H9 (cell line): Measurements from ENCODE around the gene SDR42E2. TPM values are rescaled to one million over a fixed set of nuclear protein-coding genes. Genes with fewer than 3 reads are reported as not detected.

Experiments used
- DNase-seq: peaks from one replicate; pipeline ENCODE4 v3.0.0-alpha.2; 2017
- H2AFZ ChIP-seq: one replicate; pipeline ENCODE4 v1.6.1; 2013; ENCODE audit warnings: mild to moderate bottlenecking, low read length, control low read depth, moderate library complexity
- H2AK5ac ChIP-seq: 2 replicates; pipeline ENCODE4 v1.6.1; 2013; ENCODE audit warnings: low read length, control low read depth, mixed read lengths; ENCODE audit not compliant: insufficient read length
- H2BK120ac ChIP-seq: one replicate; pipeline ENCODE4 v1.6.1; 2013; ENCODE audit warnings: low read depth, mild to moderate bottlenecking, low read length, control low read depth, inconsistent platforms; ENCODE audit not compliant: poor library complexity, severe bottlenecking
- H2BK12ac ChIP-seq: 2 replicates; pipeline ENCODE4 v1.6.1; 2013; ENCODE audit warnings: low read length, control low read depth, mixed read lengths, low read depth; ENCODE audit not compliant: insufficient read length
- H2BK15ac ChIP-seq: 2 replicates; pipeline ENCODE4 v1.6.1; 2013; ENCODE audit warnings: low read depth, low read length, control low read depth
- H2BK20ac ChIP-seq: one replicate; pipeline ENCODE4 v1.6.1; 2013; ENCODE audit warnings: low read depth, mild to moderate bottlenecking, low read length, control low read depth, inconsistent platforms; ENCODE audit not compliant: poor library complexity, severe bottlenecking
- H2BK5ac ChIP-seq: 2 replicates; pipeline ENCODE4 v1.6.1; 2013; ENCODE audit warnings: low read length, control low read depth, mixed read lengths; ENCODE audit not compliant: insufficient read length
- H3K14ac ChIP-seq: 2 replicates; pipeline ENCODE4 v1.6.1; 2013; ENCODE audit warnings: low read length, control low read depth; ENCODE audit not compliant: insufficient read depth
- H3K18ac ChIP-seq: 2 replicates; pipeline ENCODE4 v1.6.1; 2013; ENCODE audit warnings: low read depth, mild to moderate bottlenecking, mixed read lengths, low read length, control low read depth; ENCODE audit not compliant: insufficient read length
- H3K23ac ChIP-seq: 2 replicates; pipeline ENCODE4 v1.6.1; 2013; ENCODE audit warnings: low read length, control low read depth, mixed read lengths, low read depth; ENCODE audit not compliant: insufficient read length
- H3K23me2 ChIP-seq: 2 replicates; pipeline ENCODE4 v1.6.1; 2013; ENCODE audit warnings: low read depth, mild to moderate bottlenecking, mixed read lengths, low read length, control low read depth; ENCODE audit not compliant: insufficient read length, poor library complexity, severe bottlenecking
- H3K27ac ChIP-seq: 2 replicates; pipeline ENCODE4 v1.5.1; 2013; ENCODE audit warnings: low read length, control low read depth, mixed read lengths, low read depth; ENCODE audit not compliant: insufficient read length
- H3K27me3 ChIP-seq: 2 replicates; pipeline ENCODE4 v1.6.1; 2013; ENCODE audit warnings: low read length, control low read depth, inconsistent platforms; ENCODE audit not compliant: insufficient read depth
- H3K4ac ChIP-seq: 2 replicates; pipeline ENCODE4 v1.6.1; 2013; ENCODE audit warnings: low read depth, mild to moderate bottlenecking, control low read depth, inconsistent platforms, low read length, moderate library complexity
- H3K4me1 ChIP-seq: 2 replicates; pipeline ENCODE4 v1.6.1; 2013; ENCODE audit warnings: low read length, control low read depth, inconsistent platforms; ENCODE audit not compliant: insufficient read depth
- H3K4me2 ChIP-seq: 2 replicates; pipeline ENCODE4 v1.6.1; 2013; ENCODE audit warnings: low read length, control low read depth, mixed read lengths; ENCODE audit not compliant: insufficient read length, insufficient read depth
- H3K56ac ChIP-seq: 2 replicates; pipeline ENCODE4 v1.6.1; 2013; ENCODE audit warnings: low read depth, mild to moderate bottlenecking, mixed read lengths, low read length, control low read depth; ENCODE audit not compliant: insufficient read length
- H3K79me1 ChIP-seq: 2 replicates; pipeline ENCODE4 v1.6.1; 2013; ENCODE audit warnings: low read depth, mild to moderate bottlenecking, moderate library complexity, low read length, control low read depth, inconsistent platforms; ENCODE audit not compliant: insufficient read depth, poor library complexity, severe bottlenecking
- H3K79me2 ChIP-seq: 2 replicates; pipeline ENCODE4 v1.6.1; 2013; ENCODE audit warnings: low read length, control low read depth, inconsistent platforms; ENCODE audit not compliant: insufficient read depth
- H3K9ac ChIP-seq: 2 replicates; pipeline ENCODE4 v1.6.1; 2013; ENCODE audit warnings: low read length, control low read depth, mixed read lengths; ENCODE audit not compliant: insufficient read length; ENCODE audit errors: extremely low read depth
- H3K9me3 ChIP-seq: one replicate; pipeline ENCODE4 v1.6.1; 2013; ENCODE audit warnings: low read depth, low read length, inconsistent platforms; ENCODE audit not compliant: control insufficient read depth
- H3T11ph ChIP-seq: one replicate; pipeline ENCODE4 v1.6.1; 2013; ENCODE audit warnings: mild to moderate bottlenecking, low read length, control low read depth, inconsistent platforms
- H4K20me1 ChIP-seq: one replicate; pipeline ENCODE4 v1.6.1; 2013; ENCODE audit not compliant: control insufficient read depth, insufficient read length, insufficient read depth
- H4K5ac ChIP-seq: 2 replicates; pipeline ENCODE4 v1.6.1; 2013; ENCODE audit warnings: low read depth, mild to moderate bottlenecking, mixed read lengths, low read length, control low read depth; ENCODE audit not compliant: insufficient read length
- H4K8ac ChIP-seq: replicated peaks from 2 replicates; pipeline ENCODE4 v1.6.1; 2013; ENCODE audit warnings: low read length, control low read depth, mixed read lengths, low read depth; ENCODE audit not compliant: insufficient read length
- H4K91ac ChIP-seq: 2 replicates; pipeline ENCODE4 v1.6.1; 2013; ENCODE audit warnings: low read depth, mild to moderate bottlenecking, moderate library complexity, mixed read lengths, low read length, control low read depth; ENCODE audit not compliant: insufficient read length
- H3K27ac Mint-ChIP-seq, 3 experiments: 2 replicates in 2 of 3; 3 replicates in 1 of 3; pipeline ENCODE4 v1.8.0; 2020 to 2021; ENCODE audit warnings: mixed read lengths in 3 of 3, mild to moderate bottlenecking in 1 of 3, moderate library complexity in 1 of 3
- H3K27me3 Mint-ChIP-seq: 2 replicates; pipeline ENCODE4 v1.8.0; 2021; ENCODE audit warnings: low read depth, mild to moderate bottlenecking, moderate library complexity, mixed read lengths
- H3K36me3 Mint-ChIP-seq, 3 experiments: 2 replicates in 2 of 3; 3 replicates in 1 of 3; pipeline ENCODE4 v1.8.0; 2020 to 2021; ENCODE audit warnings: low read depth in 3 of 3, mixed read lengths in 3 of 3; ENCODE audit not compliant: insufficient read depth in 1 of 3
- H3K4me1 Mint-ChIP-seq, 2 experiments: 2 replicates each; pipeline ENCODE4 v1.8.0; 2020; ENCODE audit warnings: mixed read lengths in 2 of 2
- H3K4me3 Mint-ChIP-seq, 2 experiments: 2 replicates in 1 of 2; 3 replicates in 1 of 2; pipeline ENCODE4 v1.8.0; 2020 to 2021; ENCODE audit warnings: mild to moderate bottlenecking in 2 of 2, mixed read lengths in 2 of 2, moderate library complexity in 1 of 2
- H3K9me3 Mint-ChIP-seq, 2 experiments: 2 replicates in 1 of 2; 3 replicates in 1 of 2; pipeline ENCODE4 v1.8.0; 2020; ENCODE audit warnings: mild to moderate bottlenecking in 2 of 2, mixed read lengths in 2 of 2, moderate library complexity in 1 of 2
- whole genome bisulfite sequencing: extraction: QIAGEN DNeasy Blood & Tissue Kit; methylation state at CpG from one replicate; pipeline ENCODE4 v1.1.7; 2013; ENCODE audit warnings: missing lambda C conversion rate, low lambda C conversion rate, mixed read lengths; ENCODE audit not compliant: insufficient read length; ENCODE audit errors: extremely low coverage; 5-methylcytosine and 5-hydroxymethylcytosine counted together
- total RNA-seq: library from RNA; stranded (reverse); gene quantifications from 2 replicates; pipeline ENCODE4 v1.2.1, GENCODE V29; 2021
- TF ChIP-seq, protein P1 (sequence below): fragments of 200-600 bp; sonication (generic); conservative IDR thresholded peaks from 3 replicates; pipeline ENCODE4 v1.8.0; 2021; ENCODE audit warnings: antibody characterized with exemption, mild to moderate bottlenecking

The SDR42E2 gene
- total RNA-seq, 1 experiment from 2014 or later = 0.09 TPM

GRCh38 chr16:22191532-22192260 lies 29.4 kb downstream of the SDR42E2 start:
- no peaks in the 10 kb centered on the region for H3K79me1 ChIP-seq
- DNase-seq = no peak
- H2BK120ac ChIP-seq = no peak overlapping the region
- peak overlapping the region; percentile 44 for H3K18ac ChIP-seq
- no peak overlapping the region for H2BK5ac ChIP-seq
- no peaks in the 10 kb centered on the region for H3K9me3 ChIP-seq
- H3T11ph ChIP-seq = no peak overlapping the region
- no peaks in the 10 kb centered on the region for H3K79me2 ChIP-seq
- no peak overlapping the region for H2BK12ac ChIP-seq
- H3K4me1 ChIP-seq = no peaks in the 10 kb centered on the region; the same call in 1 of the 2 replicates
- H3K23ac ChIP-seq = no peak overlapping the region
- Mint-ChIP-seq H3K36me3 (peaks cover 0 to 2% (median 0%) of the 10 kb centered on the region in 3 experiments; a peak in 1 of 7 replicates), H3K4me1 (peaks cover 30 to 36% of the 10 kb centered on the region in 2 experiments), H3K27ac (peak overlapping the region; percentile 76 to 97 (median 88)), H3K4me3 (peak overlapping the region; percentile 84 to 92), H3K27me3 (peaks cover 11% of the 10 kb centered on the region), H3K9me3 (peaks cover 3 to 4% of the 10 kb centered on the region in 2 experiments; a peak in 3 of 5 replicates)
- peak overlapping the region; percentile 56 for H3K9ac ChIP-seq
- WGBS = no CpG with 5 or more reads among the region's 9 CpGs
- H3K27me3 ChIP-seq = no peaks in the 10 kb centered on the region
- no peak overlapping the region for H4K5ac ChIP-seq
- no peak overlapping the region for H3K56ac ChIP-seq
- peak overlapping the region; percentile 66 for H2AFZ ChIP-seq
- no peak overlapping the region for H3K14ac ChIP-seq
- H4K8ac ChIP-seq = no peak overlapping the region
- no peak overlapping the region for H4K91ac ChIP-seq
- no peak overlapping the region for H3K4ac ChIP-seq
- no peak overlapping the region for H2BK15ac ChIP-seq
- no peak overlapping the region for H2AK5ac ChIP-seq
- peak overlapping the region; percentile 86 for H3K4me2 ChIP-seq
- H3K23me2 ChIP-seq = peaks cover 12% of the 10 kb centered on the region
- no peak overlapping the region for H2BK20ac ChIP-seq
- H4K20me1 ChIP-seq = no peaks in the 10 kb centered on the region
- no peak overlapping the region for H3K27ac ChIP-seq
- TF ChIP-seq, protein P1, sequence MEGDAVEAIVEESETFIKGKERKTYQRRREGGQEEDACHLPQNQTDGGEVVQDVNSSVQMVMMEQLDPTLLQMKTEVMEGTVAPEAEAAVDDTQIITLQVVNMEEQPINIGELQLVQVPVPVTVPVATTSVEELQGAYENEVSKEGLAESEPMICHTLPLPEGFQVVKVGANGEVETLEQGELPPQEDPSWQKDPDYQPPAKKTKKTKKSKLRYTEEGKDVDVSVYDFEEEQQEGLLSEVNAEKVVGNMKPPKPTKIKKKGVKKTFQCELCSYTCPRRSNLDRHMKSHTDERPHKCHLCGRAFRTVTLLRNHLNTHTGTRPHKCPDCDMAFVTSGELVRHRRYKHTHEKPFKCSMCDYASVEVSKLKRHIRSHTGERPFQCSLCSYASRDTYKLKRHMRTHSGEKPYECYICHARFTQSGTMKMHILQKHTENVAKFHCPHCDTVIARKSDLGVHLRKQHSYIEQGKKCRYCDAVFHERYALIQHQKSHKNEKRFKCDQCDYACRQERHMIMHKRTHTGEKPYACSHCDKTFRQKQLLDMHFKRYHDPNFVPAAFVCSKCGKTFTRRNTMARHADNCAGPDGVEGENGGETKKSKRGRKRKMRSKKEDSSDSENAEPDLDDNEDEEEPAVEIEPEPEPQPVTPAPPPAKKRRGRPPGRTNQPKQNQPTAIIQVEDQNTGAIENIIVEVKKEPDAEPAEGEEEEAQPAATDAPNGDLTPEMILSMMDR = no peak
